Measurements from ENCODE around the gene ORM1.

ORM1 gene

DNA sequence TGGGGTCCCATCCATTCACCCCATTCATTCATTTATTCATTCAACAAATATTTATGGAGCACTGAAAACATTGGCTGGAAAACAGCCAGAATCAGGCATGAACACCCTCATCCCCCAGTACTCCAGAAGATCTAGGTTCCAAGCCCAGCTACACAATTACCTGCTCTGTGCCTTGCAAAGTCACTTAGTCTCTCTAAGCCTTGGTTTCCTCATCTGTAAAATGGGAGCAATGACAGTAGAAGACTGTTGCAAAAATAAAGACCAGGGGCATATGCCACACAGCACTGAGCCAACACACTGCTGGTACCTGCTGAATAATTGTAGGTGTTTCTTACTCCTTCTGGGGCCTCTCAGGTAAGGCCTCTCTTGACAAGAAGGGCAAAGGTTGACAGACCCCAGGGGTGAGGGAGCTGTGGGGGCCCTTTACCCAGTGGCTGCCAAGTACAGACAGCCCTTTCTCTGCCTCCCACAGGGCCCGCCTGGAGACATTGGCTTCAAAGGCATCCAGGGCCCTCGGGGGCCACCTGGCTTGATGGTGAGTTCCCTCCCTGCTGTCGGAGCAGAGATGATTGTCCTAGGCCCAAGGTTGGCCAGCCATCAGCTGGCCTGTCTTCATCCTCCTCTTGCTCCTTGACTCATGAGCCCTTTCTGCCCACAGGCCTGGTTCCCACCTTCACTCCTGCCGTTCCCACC is 22.6 kb upstream of the ORM1 start:
- no peak for DNase-seq (ENCODE audit: low spot score)
- TF ChIP-seq, protein P1, sequence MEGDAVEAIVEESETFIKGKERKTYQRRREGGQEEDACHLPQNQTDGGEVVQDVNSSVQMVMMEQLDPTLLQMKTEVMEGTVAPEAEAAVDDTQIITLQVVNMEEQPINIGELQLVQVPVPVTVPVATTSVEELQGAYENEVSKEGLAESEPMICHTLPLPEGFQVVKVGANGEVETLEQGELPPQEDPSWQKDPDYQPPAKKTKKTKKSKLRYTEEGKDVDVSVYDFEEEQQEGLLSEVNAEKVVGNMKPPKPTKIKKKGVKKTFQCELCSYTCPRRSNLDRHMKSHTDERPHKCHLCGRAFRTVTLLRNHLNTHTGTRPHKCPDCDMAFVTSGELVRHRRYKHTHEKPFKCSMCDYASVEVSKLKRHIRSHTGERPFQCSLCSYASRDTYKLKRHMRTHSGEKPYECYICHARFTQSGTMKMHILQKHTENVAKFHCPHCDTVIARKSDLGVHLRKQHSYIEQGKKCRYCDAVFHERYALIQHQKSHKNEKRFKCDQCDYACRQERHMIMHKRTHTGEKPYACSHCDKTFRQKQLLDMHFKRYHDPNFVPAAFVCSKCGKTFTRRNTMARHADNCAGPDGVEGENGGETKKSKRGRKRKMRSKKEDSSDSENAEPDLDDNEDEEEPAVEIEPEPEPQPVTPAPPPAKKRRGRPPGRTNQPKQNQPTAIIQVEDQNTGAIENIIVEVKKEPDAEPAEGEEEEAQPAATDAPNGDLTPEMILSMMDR (IDR thresholded peaks at IDR 0.05; ENCODE audit: borderline replicate concordance, control extremely low read depth, extremely low read depth, insufficient read depth, missing control alignments): no peak
- in situ Hi-C loops (cut with MboI; ENCODE audit: low sequenced_read_pairs, unreplicated experiment): no loop called here

DNA sequence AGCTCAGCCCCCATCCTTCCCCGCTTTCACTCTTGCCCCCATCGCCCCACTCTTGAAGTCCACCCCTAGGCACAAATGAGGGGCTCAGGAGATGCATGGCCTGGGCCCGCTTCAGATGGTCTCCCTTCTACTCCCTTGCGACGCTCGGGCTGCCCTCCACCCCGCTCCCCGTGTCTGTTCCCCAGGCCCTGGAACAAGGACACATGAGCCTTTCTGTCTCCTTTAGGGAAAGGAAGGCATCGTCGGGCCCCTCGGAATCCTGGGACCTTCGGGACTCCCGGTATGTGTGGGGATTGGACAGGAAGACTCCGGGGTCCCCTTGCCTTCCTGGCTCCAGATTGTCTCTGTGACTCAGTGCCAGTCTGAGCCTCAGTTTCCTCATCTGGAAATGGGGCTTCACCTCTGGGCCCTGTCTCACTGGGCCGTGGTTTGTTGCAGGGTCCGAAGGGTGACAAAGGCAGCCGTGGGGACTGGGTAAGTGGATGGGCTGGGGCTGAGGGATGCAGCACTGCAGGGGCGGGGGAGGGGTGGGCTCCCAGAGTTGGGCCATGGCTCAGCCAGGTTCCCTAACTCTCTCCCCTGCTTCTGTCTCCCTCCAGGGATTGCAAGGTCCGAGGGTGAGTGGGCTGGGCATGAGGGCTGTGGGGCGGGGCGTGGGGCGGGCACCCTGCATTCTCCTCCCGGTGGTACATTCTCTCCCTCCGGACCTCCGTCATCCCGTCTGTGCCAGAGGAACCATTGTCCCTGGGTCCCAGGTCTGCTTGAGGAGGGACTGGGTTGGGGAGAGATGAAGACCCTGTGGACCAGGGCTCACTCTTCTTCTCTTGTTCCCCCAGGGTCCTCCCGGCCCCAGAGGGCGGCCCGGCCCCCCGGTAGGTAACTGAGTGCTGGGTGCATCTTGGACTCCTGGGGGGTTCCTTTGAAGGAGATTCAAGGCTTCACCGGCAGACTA is 21.8 kb upstream of the ORM1 start:
- in situ Hi-C loops (cut with MboI; ENCODE audit: low sequenced_read_pairs, unreplicated experiment): no loop called here
- TF ChIP-seq, protein P1 (IDR thresholded peaks at IDR 0.05; ENCODE audit: borderline replicate concordance, control extremely low read depth, extremely low read depth, insufficient read depth, missing control alignments): no peak
- no peak for DNase-seq (ENCODE audit: low spot score)

DNA sequence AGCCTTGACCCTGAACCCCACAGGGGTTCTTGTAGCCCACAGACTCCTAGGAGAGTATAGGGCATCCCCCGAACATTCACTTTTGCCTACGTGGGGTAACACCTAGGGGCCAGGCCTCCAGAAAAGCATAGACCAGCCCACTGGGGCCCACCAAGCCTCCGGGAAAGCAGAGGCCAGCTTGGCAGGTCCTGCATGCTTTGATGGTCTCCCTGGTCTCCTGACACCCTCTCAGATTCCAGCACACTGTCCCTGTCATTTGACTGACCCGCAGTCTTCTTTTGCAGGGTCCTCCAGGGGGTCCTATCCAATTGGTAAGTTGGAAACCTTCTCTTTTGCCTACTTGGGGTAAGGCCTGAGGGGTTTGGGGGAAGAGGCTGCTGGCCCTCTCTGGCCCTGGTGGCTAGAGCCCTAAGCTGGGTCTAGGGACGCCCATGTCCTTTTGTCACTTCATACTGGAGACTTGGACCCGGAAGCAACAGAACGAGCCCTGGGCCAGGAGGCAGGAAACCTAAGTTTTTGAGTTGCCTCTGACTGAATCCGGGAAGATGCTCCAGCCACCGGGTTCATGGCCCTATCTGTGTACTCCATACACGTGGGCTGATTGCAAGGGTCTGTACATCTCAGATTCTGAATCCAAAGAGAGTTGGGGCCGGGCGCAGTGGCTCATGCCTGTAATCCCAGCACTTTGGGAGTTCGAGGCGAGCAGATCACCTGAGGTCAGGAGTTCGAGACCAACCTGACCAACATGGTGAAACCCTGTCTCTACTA is 20.9 kb upstream of the ORM1 start:
- TF ChIP-seq, protein P1 (IDR thresholded peaks at IDR 0.05; ENCODE audit: borderline replicate concordance, control extremely low read depth, extremely low read depth, insufficient read depth, missing control alignments): no peak
- in situ Hi-C loops (cut with MboI; ENCODE audit: low sequenced_read_pairs, unreplicated experiment): no loop called here
- no peak for DNase-seq (ENCODE audit: low spot score)

DNA sequence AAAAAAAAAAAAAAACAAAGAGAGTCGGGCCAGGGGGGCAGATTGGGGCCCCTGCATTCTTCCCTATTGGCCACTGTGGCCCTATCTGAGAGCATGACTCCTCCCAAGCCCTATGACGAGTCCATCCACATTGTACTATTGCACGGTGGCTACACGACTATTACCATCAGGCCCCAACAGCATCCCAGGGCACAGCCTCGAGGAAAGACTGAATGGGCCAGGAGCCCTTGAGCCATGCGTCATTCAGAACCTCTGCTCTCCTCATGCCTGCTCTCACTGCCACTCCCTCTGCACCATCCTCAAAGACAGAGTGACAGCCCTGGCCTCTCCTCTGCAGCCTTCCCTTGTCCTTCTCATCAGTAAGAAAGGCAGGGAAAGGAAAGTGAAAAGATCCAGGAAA is 20.2 kb upstream of the ORM1 start:
- TF ChIP-seq, protein P1 (IDR thresholded peaks at IDR 0.05; ENCODE audit: borderline replicate concordance, control extremely low read depth, extremely low read depth, insufficient read depth, missing control alignments): no peak
- no peak for DNase-seq (ENCODE audit: low spot score)
- in situ Hi-C loops (cut with MboI; ENCODE audit: low sequenced_read_pairs, unreplicated experiment): no loop called here

DNA sequence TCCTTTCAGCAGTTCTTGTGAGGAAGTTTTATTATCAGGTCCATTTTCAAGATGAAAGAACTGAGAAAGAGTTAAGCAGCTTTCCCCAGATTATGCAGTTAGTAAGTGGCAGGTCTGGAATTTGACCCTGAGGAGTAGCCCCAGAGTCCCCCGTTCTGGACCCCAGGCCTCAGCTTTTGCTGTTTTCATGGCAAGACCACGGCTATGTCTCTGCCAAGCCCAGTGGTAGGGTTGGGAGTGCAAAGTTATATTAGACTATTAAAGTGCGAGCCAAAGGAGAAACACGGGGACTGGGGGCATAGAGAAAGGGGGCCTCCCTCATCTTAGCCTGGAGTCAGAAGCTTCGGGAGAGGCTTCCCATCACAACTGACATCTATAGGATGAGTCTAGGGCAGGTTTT is 19.3 kb upstream of the ORM1 start:
- TF ChIP-seq, protein P1 (IDR thresholded peaks at IDR 0.05; ENCODE audit: borderline replicate concordance, control extremely low read depth, extremely low read depth, insufficient read depth, missing control alignments): no peak
- DNase-seq (ENCODE audit: low spot score): no peak
- in situ Hi-C loops (cut with MboI; ENCODE audit: low sequenced_read_pairs, unreplicated experiment): no loop called here

DNA sequence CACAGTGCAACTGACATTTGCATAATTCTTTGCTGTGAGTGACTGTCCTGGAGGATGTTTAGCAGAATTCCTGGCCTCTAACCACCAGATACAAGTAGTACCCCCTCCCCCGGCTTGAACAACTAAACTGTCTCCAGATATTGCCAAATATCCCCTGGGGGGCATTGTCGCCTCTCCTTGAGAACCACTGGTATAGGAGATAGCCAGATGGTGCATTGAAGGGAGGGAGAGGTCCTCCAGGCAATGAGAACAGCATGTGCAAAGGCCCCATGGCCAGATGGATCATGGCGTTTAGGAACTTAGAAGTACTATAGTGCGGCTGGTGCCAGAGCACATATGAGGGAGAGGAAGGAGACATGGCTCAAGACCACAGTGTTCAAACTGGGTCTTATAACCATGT is 18.9 kb upstream of the ORM1 start:
- in situ Hi-C loops (cut with MboI; ENCODE audit: low sequenced_read_pairs, unreplicated experiment): no loop called here
- no peak for DNase-seq (ENCODE audit: low spot score)

More for the DNA sequence above, 18.9 kb upstream of the ORM1 start:
- TF ChIP-seq, protein P1 (IDR thresholded peaks at IDR 0.05; ENCODE audit: borderline replicate concordance, control extremely low read depth, extremely low read depth, insufficient read depth, missing control alignments): no peak
